ELF-1 (cell line): ENCODE measurements around the gene GRIA4.

ENCODE experiments used
- DNase-seq: peaks from one replicate; pipeline ENCODE4 v3.0.0-alpha.2; 2016; ENCODE audit warnings: low read depth, low spot score

GRIA4 gene

DNA sequence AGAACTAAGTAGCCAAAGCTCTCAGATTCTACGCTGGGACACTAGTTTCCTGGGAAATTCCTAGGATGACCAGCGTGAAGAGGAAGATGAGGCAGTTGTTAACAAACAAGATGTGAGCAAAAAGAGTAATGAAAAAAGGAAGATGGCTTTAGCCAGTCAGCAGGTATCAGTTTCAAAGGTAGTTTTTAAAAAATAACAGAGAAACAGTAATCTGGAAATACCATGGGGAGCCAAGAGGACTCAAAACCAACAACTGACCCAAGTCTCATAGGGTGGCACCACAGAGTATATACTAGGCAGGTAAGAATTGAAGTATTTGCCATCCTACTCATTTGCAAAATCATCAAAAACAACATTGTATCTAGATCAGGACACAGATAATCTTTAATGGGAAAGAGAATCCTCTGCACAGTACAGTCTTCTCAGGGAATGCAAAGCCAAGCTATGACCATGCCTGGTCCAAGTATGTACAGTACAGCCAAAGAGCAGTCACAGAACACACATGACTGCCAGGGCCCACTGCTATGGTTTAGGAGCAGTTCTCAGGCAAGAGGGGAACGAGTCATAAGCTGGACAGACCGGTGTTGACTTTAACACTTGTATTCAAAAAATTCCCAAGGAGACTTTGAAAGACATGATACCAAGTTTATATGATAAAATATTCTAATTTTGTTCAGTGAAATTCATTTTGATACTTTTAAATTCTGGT lies 391.6 kb downstream of the GRIA4 start:
- DNase-seq = no peak

DNA sequence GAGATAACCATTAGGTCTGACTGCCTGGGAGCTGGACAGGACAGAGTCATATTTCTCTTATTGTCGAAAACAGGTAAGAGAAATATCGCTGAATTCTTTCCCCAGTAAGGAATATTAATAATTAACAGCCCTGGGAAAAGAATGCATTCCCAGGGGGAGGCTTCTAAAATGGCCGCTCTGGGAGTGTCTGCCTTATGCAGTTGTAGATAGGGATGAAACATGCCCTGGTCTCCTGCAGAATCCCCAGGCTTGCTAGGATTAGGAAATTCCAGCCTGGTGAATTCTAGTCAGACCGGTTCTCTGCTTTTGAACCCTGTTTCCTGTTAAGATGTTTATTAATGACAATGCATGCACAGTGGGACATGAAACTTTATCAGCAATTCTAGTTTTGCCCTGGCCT lies 393.2 kb downstream of the GRIA4 start:
- DNase-seq = peak; percentile 3

DNA sequence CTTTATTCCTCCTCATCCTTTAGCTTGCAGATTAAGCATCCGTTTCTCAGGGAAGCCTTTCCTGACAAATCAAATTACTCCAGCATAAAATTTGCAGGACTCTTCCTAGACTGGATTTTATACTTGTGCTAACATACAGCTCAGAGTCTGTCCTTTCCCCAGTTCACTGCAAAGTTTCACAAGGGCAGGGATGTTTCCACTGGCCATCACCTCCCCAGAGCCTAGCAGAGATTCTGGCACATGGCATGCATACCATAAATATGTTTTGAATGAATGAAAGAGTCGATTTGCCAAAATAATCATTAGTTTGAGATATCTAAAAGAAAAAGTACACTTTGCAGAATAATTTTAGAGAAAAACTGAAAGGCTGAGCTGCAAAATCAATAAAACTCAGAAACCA lies 401.6 kb downstream of the GRIA4 start:
- no peak for DNase-seq

DNA sequence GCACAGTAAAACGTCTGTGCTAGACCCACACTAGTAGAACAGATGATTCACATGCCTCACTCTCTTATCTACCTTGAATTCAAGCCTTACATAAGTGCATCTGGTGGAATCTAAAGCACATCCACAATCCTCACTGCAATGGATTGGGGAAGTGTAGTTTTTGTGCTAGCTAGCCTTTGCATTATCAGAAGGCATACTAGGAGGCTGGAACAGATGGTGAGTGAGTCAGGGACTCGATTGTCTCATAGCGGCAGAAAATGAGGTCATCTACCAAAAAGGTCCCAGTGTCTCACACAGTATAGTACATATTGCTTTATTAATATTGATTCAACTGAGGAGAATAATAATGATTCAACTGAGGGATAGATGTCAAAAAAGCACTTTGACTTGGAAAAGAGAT lies 402.9 kb downstream of the GRIA4 start:
- DNase-seq = no peak

DNA sequence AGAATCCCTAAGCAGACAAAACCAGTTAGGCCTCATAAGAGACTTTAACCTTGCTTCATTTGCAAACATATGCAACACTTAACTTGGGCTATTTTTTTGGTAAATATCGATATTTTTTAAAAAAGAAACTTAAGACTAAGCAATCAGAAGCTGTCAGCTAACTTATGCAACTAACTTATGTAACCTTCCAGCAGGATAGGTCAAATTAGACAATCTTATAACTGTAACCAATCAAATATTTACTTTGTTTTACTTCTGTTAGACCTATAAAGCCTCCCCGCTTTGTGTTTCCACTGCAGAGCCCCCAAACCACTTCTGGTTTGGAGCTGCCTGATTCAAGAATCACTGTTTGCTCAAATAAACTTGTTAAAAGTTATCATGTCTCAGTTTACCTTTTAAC lies 404.2 kb downstream of the GRIA4 start:
- DNase-seq = no peak

DNA sequence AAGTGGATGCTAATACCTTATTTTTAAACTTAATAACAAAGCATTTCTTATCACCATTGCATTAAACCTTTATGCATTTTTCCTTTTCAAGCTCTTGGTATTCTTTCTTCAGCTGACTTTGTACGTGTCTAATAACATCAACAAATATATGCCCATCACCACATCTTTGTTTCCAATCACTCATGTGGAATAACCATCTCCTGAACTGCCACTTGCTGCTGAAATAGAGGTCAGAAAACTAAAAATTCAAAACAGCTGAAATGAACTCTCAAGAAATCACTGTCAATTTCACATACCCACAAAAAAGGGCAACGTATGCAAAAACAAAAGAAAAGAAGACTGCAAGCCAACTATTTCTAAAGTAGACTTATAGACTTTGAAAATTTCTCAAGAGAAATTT lies 404.7 kb downstream of the GRIA4 start:
- DNase-seq = no peak

DNA sequence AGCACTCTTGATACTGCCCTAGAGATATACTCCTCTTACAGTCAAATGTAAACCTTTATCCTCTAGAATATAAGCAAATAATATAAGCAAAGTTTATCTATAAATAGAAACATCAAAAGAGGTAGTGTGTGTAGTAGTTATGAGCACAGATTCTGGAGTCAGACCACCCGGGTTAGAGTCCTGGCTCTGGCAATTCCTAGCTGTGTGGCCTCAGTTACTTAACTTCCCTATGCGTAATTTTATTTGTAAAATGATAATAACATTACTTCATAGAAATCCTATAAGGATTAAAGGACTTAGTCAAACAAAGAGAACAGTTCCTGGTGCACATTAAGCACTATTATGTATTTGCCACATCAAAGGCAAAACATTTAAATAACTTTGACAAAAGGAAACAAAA lies 405.2 kb downstream of the GRIA4 start:
- no peak for DNase-seq

DNA sequence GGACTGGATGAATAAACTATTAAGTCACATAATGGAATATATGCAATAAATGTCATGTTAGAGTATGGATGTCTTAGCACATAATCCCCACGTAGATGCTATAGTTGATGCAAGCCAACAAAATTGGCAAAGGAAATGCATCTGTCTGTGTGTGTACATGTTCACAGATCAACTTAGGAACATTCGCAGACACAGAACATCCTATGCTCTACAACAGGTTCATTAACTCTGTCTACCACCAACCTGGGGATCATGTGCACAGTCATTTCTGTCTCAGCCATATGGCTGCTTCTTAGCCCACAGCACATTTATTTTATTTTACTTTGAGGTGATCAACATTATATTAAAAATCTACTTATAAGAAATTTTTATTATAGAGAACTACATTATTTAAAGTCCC lies 407.2 kb downstream of the GRIA4 start:
- no peak for DNase-seq

DNA sequence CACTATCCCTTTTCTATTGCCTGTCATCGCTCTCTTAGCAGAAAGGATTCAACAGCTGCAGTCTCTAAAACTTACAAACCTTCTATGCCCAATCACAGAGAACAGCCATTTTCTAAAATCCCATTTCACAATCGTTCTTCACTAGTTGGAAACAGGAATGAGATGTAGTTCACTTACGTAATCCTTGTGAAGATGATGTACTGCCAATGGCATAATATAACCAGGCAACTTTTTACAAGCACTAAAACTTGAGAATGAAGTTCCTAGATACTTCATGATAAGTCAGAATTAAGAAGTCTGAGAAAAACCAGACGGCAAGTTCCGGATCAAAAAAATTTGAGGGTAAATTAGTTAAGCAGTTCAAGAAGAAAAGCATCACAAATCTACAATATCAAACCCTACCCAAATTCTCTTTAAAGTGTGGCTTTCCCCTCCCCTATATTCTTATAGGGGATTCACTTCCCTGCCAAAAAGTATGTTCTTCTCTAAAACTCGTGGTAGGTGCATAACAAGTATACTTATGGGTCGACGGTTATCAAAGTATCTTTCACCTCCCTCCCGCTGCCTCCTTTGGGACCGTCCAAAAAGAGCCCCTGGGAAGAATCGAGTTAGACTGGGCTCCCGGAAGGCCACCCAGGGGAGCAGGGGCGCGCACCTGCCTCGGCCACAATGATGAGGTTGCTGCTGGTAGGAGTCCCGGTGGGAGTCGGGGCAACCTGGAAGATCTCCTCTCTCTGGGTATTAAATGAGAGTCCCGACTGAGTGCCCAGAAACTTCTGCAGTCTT lies 411.5 kb downstream of the GRIA4 start:
- no peak for DNase-seq

DNA sequence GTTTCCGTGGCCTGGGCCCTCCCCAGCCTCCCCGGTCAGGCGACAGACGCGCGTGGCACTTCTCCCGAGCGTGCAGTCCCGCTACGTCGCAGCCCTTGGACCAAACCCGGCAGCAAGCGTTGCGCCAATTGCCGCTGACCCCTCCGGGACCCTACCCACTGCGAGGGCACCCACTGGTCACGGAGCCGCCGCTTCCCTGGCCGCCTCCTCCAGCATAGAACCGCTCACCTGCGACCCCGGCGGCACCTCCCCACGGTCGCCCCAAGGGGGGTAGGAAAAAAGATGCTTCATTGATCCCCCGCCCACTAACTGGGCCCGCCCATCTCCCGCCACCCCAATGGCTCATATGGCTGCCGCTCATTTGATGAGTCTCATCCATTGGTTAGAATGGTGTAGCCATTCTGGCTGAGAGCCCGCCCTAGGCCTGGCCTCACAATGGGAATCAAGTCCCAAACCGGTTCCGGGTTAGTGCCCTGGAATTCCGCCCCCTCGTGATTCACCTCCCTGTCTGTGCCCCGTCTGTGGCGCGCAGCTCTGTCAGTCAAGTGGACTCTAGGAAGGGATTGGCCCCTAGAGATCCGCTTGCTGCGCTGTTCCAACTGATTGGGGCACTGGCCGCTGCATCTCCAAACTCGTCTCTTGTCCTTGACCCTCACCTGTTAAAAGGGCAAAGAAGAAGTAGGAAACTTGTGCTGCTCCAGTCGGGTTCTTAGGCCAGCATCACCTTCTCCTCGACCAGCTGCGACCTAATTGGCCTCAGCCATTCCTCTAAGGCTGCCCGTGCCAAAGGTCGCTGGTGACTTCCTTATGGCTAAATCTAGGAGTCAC lies 412.3 kb downstream of the GRIA4 start, which contains the start of gene MSANTD4:
Gene MSANTD4, minus strand, starts transcription at position 274 of the 828 bp plus-strand sequence. CDS start 11,323 bp downstream, outside the sequence.
- peak; percentile 100 for DNase-seq

DNA sequence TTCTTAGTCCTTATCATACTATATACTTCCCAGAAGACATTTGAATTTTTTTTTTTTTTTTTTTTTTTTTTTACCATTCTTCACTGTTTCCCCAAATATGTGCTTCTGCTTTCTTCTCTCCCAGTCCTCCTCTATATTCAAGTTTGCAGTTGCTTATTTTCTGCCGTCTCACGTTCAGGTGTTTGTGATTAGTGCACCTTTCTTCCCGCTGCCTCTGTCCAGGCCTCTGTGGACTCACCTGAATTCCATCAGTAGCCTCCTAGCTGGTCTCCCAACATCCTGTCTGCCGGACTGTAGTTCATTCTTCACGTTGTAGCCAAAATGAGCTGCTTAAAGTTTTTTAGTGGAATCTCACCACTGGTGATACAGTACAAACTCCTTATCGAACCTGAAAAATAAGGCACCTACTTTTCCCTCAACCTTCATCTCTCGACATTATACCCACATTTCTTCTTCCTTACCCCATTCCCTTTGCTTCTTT lies 413.0 kb downstream of the GRIA4 start:
- DNase-seq = no peak

DNA sequence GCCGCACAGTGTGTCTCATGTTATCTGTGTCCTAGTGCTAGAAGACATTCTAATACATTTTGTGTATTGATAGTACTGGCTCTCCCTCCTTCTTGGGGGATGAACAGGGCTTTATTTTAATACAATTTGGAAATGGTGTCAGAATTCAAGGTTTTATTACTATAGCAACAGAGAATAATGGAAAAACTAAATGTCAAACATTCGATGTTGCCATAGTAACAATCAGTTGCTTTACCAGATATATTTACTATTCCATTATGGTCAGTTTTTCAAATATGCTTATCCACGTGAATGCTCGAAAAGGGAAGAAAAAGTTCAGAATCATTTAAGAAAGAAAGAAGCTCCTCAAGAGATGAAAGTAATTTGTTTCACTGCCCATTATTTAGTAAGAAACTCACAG lies 420.7 kb downstream of the GRIA4 start:
- DNase-seq = no peak

DNA sequence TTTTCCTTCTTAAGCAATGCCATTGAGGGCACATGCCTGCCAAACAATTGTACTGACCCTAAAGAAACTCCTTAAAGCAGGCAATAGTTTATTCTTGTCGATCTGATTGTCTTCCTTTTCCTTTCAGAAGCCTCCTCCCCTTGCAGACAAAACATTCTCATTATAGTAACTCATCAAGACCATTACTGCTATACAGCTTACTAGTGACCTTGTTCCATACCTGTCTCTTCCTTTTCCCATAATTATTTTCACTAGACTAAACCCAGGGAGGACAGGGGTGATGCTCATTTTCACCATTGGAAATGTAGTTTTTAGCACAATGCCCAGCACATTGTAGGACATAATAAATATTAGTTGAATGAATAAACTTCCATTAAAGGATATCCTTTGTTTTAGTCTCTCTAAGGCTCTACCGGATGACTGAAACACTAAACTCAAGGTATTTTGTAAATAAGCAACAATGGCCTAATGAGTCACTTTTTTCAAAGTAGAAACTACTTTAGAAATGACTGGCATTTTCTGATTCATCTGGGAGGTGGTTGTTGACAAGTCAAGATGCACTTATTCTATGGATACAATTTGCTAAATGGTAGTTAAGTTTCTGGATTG lies 421.4 kb downstream of the GRIA4 start:
- no peak for DNase-seq
